Mammary microvascular endothelial cell (primary cell): ENCODE measurements around the gene MYH15. TPM values are rescaled to one million over a fixed set of nuclear protein-coding genes. Genes with fewer than 3 reads are reported as not detected.

Experiments
- total RNA-seq: library from RNA; depleted of rRNA; stranded (reverse); fragments of >200 nt; gene quantifications from 2 replicates; pipeline ENCODE4 v1.2.3, GENCODE V29; 2015

Gene MYH15
- 0.15 and 0.60 TPM in 2 replicates for total RNA-seq

GRCh38 chr3:108510496-108510895 is at the start of gene MYH15:
Gene MYH15 (minus strand): TSS chr3:108510596. CDS start chr3:108510530, 66 bp downstream.

Other genes with a start within 250 kb of the MYH15 start
- gene HHLA2, start 214.0 kb downstream of the MYH15 start, total RNA-seq, result not detected in 2 replicates
- gene CIP2A, start 78.8 kb upstream of the MYH15 start, total RNA-seq, result 27.8 and 29.7 TPM in 2 replicates
- gene DZIP3, start 79.1 kb upstream of the MYH15 start, total RNA-seq, result 4.4 and 4.9 TPM in 2 replicates
- gene RETNLB, start 246.8 kb upstream of the MYH15 start, total RNA-seq, result not detected in 2 replicates